Measurements from ENCODE around the gene TRAF3.

Gene TRAF3

DNA sequence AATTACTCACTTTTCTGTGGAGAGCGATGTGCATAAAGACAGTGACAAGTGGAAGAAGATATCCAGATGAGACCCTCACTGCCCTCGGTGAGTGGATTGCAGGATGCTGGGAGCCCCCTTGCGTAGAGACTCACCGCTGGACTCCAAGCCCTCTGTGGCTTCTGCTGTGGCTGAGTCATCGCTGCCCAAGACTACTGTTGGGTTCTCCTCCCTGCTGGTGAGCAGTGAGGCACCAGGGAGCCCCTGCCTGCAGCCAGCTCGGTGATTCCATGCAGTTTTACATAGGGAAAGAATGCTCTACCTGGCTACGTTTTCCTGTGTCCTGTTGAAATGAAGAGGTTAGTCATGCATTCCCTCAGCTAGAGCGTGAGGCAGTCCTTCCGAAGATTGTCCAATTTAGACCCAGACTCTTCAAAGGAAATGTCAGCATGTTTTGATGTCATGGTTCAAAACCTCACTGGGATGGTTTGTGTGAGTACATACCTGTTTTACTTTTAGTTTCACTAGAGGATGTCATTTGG, 28.2 kb downstream of the TRAF3 start:
- Mint-ChIP-seq H3K4me1 (ENCODE audit: low read depth) (peaks cover 82% of the 10 kb centered on the region), H3K9me3 (no peaks in the 10 kb centered on the region), H3K36me3 (ENCODE audit: low read depth) (peaks cover 49% of the 10 kb centered on the region)

DNA sequence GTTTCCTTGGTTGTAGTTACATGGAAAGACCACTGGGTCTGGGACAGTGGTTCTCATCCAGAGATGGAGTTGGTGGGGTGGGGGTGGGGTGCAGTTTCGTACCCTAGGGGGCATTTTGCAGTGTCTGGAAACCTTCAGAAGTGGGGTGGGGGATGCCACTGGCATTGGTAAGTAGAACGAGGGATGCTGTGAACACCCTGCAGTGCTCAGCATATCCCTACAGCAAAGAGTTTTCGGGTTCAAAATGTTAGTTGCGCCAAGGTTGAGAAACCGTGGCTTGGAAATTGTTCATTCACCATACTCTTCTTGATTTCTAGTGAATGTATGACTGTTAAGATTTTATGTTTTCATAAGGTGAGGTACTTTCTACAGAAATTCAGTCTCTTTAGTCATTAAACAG, 28.7 kb downstream of the TRAF3 start:
- Mint-ChIP-seq H3K27me3 (no peaks in the 10 kb centered on the region), H3K27ac (peak overlapping the region; percentile 99), H3K36me3 (ENCODE audit: low read depth) (peaks cover 54% of the 10 kb centered on the region), H3K4me3 (peak overlapping the region; percentile 79), H3K4me1 (ENCODE audit: low read depth) (peaks cover 84% of the 10 kb centered on the region), H3K9me3 (no peaks in the 10 kb centered on the region)

More for the DNA sequence above, 28.2 kb downstream of the TRAF3 start:
- Mint-ChIP-seq H3K27ac (peak overlapping the region; percentile 99), H3K27me3 (no peaks in the 10 kb centered on the region), H3K4me3 (peak overlapping the region; percentile 79)

DNA sequence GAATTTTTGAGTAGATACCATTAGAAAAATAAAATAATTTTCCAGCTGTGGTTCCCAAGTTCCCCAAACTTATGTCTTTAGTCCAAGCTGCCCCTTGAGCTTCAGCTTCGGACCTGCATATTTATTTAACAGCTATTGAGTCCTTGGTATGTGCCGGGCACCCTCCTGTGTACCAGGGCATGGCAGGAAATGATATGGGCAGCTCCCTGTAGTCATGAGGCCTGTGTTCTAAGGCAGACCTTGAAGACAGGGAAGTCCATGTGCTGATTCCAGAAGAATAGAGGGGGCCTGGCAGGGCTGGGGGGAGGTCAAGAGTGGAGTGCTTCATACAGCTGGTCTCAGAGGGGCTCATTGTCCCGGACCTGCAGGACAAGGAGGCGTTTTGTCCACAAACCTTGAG, 29.2 kb downstream of the TRAF3 start:
- Mint-ChIP-seq H3K36me3 (ENCODE audit: low read depth) (peaks cover 59% of the 10 kb centered on the region), H3K4me1 (ENCODE audit: low read depth) (peaks cover 86% of the 10 kb centered on the region), H3K27me3 (no peaks in the 10 kb centered on the region), H3K9me3 (no peaks in the 10 kb centered on the region), H3K27ac (peak overlapping the region; percentile 99), H3K4me3 (peak overlapping the region; percentile 79)

DNA sequence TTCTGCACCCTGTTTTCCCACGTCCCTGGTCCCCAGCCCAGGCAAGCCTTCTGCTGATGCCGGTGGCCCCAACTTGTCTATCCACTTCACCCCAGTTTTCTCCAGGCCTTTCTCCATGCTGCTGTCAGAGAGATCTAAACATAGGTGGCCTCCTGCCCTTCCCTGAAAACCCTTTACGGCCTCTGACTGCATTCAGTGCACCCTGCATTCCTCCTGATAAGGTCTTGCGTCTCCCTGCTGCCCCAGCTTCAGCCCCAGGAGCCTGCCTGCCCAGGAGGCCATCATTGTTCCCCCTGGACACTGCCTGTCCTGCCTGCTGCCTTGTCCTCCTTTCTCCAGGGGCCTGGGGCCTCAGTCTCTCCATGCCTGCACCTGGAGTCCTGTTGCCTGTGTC, 29.8 kb downstream of the TRAF3 start:
- Mint-ChIP-seq H3K4me3 (peak overlapping the region; percentile 79), H3K27me3 (no peaks in the 10 kb centered on the region), H3K4me1 (ENCODE audit: low read depth) (peaks cover 91% of the 10 kb centered on the region), H3K27ac (peak overlapping the region; percentile 99), H3K9me3 (no peaks in the 10 kb centered on the region), H3K36me3 (ENCODE audit: low read depth) (peaks cover 64% of the 10 kb centered on the region)

DNA sequence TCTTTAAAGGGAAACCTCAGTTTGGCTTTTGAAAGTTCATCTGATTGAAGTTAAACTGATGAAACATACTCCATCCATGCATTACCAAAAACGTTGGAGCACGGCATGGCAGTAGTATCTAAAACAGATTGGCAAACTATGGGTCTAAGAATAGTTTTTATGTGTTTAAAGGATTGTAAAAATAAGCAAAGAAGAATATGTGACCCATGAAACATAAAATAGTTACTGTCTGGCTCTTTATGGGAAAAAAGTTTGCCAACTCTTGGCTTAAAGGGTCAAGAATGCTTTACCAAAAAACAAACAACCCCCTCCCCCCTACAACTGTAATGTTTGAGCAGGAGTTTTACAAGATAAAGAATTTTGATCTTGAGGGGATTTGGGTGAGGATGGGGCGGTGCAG, 32.6 kb downstream of the TRAF3 start:
- peaks cover 89% of the 10 kb centered on the region for H3K4me1 Mint-ChIP-seq (ENCODE audit: low read depth)
- peaks cover 75% of the 10 kb centered on the region for H3K36me3 Mint-ChIP-seq (ENCODE audit: low read depth)
- no peak overlapping the region for H3K4me3 Mint-ChIP-seq
- no peaks in the 10 kb centered on the region for H3K27me3 Mint-ChIP-seq
- H3K9me3 Mint-ChIP-seq: no peaks in the 10 kb centered on the region
- H3K27ac Mint-ChIP-seq: peak overlapping the region; percentile 52

DNA sequence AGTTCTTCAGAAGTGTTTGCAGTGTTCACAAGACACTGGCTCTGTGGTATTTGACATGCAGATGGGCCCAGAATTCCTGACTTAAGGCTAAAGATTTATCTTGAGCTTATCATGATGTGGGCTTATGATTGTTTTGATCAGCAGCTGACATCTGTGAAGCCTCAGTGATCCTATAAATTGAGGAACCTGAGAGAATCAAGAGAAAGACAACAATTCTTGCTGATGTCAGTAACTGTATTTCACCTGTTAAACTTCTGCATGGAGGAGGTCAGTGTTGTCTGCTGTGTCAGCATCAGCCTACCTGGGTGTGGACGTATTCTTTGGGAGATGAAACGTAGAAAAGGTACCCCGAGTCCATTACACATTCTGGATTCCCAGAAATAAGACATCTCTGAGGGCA, 33.3 kb downstream of the TRAF3 start:
- Mint-ChIP-seq H3K36me3 (ENCODE audit: low read depth) (peaks cover 75% of the 10 kb centered on the region), H3K27me3 (no peaks in the 10 kb centered on the region), H3K4me1 (ENCODE audit: low read depth) (peaks cover 89% of the 10 kb centered on the region), H3K9me3 (no peaks in the 10 kb centered on the region), H3K4me3 (no peak overlapping the region), H3K27ac (no peak overlapping the region)

DNA sequence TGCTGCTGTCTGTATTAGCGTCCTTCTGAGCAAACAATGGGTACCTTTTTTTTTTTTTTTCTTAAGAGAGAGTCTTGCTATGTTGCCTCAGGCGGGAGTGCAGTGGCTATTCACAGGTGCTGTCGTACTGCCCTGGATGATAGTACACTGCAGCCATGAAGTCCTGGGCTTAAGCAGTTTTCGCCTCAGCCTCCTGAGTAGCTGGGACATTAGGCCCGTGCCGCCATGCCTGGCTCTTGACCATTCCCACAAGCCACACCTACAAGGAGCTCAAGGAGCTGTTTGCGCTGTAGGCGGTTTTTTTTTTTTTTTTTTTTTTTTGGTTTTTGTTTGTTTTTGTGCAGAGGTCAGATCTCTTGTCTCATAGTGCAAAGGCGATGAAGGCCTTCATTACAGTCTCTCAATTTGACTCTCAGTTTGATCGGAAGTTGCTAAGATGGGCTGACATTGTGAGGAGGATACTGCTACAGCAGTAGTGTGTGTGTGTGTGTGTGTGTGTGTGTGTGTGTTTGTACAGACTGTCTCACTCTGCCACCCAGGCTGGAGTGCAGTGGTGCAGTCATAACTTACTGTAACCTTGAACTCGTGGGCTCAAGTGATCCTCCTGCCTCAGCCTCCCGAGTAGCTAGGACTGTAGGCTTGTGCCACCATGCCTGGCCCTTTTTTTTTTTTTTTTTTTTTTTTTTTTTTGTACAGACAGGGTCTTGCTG, 34.2 kb downstream of the TRAF3 start:
- no peaks in the 10 kb centered on the region for H3K27me3 Mint-ChIP-seq
- no peak overlapping the region for H3K27ac Mint-ChIP-seq
- no peak overlapping the region for H3K4me3 Mint-ChIP-seq
- no peaks in the 10 kb centered on the region for H3K9me3 Mint-ChIP-seq
- H3K36me3 Mint-ChIP-seq (ENCODE audit: low read depth): peaks cover 74% of the 10 kb centered on the region
- peaks cover 86% of the 10 kb centered on the region for H3K4me1 Mint-ChIP-seq (ENCODE audit: low read depth)

DNA sequence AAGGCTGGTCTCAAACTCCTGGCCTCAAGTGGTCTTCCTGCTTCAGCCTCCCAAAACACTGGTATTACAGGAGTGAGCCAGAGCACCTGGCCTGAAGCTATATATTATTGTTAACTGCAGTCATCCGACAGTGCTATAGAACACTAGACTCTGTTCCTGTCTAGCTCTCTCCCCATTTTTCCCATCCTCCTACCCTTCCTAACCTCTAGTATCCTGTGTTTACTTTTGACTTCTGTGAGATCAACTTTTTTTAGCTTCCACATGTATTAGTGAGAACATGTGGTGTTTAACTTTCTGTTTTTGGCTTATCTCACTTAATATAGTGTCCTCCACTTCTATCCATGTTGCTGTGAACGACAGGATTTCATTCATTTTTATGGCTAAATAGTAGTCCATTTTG, 34.7 kb downstream of the TRAF3 start:
- Mint-ChIP-seq H3K27me3 (no peaks in the 10 kb centered on the region), H3K27ac (no peak overlapping the region), H3K4me3 (no peak overlapping the region), H3K4me1 (ENCODE audit: low read depth) (peaks cover 86% of the 10 kb centered on the region), H3K36me3 (ENCODE audit: low read depth) (peaks cover 77% of the 10 kb centered on the region), H3K9me3 (no peaks in the 10 kb centered on the region)

DNA sequence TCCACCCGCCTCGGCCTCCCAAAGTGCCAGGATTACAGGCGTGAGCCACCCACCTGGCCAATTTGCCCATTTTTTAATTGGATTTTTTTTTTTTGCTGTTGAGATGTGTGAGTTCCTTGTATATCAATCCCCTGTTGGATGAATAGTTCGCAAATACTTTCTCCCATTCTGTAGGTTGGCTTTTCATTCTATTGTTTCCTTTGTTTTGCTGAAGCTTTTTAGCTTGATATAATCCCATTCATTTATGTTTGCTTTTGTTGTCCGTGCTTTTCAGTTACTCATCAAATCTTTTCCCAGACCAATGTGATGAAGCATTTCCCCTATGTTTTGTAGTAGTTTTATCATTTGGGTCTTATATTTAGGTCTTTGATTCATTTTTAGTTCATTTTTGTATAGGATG, 36.4 kb downstream of the TRAF3 start:
- Mint-ChIP-seq H3K4me1 (ENCODE audit: low read depth) (peaks cover 86% of the 10 kb centered on the region), H3K9me3 (no peaks in the 10 kb centered on the region), H3K27me3 (no peaks in the 10 kb centered on the region), H3K36me3 (ENCODE audit: low read depth) (peaks cover 77% of the 10 kb centered on the region), H3K4me3 (no peak overlapping the region), H3K27ac (peak overlapping the region; percentile 71)

DNA sequence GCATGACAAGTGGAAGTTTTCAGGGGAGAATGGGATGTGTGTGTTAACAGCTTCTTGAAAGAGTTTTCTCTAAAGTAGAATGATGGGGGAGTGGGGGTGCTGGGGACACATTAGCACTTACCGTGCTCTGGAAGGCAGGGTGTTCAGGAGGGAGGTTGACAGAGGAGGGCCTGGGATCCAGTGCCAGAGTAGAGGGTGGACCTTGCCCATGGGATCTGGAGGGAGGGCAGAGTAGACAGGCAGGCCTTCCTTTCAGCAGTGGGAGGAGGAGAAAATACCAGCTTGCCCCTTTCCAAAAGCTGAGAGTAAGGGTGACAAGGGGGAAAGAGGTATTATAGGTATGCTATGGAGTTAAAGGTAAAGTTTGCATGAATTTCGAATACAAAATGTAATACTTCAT, 40.1 kb downstream of the TRAF3 start:
- peaks cover 62% of the 10 kb centered on the region for H3K36me3 Mint-ChIP-seq (ENCODE audit: low read depth)
- no peak overlapping the region for H3K4me3 Mint-ChIP-seq
- H3K27me3 Mint-ChIP-seq: no peaks in the 10 kb centered on the region
- H3K27ac Mint-ChIP-seq: peak overlapping the region; percentile 64
- H3K4me1 Mint-ChIP-seq (ENCODE audit: low read depth): peaks cover 89% of the 10 kb centered on the region
- H3K9me3 Mint-ChIP-seq: no peaks in the 10 kb centered on the region

DNA sequence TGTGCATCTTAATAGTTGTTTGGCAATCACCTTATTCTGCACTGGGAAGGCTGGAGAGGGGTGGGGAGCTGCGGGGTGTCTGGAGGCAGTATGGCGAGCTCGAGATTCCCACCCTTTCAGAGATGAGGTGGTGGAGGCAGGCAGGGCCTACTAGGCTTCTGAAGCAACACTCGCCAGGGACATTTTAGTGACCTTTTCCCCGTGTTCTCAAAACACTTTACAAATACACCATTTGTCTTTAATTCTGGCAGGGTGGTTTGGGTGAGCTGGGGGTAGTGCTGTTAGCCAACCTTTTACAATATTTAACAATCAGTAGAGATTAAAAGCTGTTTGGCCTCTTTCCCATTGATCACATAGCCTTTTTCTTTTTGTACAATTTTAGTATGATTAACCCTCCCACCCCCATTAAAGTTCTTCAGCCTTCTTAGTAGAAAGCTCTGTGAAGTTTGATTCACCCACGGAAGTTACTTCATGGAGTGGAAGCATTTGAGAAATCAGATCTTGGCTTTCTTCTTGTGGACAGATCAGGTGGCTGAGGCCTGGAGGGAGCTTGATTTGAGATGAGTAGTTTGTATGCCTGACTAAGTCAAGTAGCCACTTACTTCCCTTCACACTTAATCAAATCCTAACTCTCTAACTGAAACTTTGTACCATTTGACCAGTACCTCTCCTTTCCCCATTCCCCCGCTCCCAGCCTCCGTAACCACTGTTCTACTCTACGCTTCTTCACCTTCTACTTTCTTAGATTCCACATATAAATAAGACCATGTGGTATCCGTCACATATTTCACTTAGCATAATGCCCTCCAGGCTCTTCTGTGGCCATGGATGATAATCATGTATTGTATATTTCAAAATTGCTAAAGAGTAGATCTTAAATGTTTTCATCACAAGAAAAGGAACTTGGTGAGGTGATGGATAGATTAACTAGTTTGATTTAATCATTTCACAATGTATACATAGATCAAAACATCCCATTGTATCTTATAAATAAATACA, 41.0 kb downstream of the TRAF3 start:
- Mint-ChIP-seq H3K4me3 (peak overlapping the region; percentile 7), H3K4me1 (ENCODE audit: low read depth) (peaks cover 91% of the 10 kb centered on the region), H3K36me3 (ENCODE audit: low read depth) (peaks cover 59% of the 10 kb centered on the region), H3K27me3 (no peaks in the 10 kb centered on the region), H3K9me3 (no peaks in the 10 kb centered on the region), H3K27ac (peak overlapping the region; percentile 84)

DNA sequence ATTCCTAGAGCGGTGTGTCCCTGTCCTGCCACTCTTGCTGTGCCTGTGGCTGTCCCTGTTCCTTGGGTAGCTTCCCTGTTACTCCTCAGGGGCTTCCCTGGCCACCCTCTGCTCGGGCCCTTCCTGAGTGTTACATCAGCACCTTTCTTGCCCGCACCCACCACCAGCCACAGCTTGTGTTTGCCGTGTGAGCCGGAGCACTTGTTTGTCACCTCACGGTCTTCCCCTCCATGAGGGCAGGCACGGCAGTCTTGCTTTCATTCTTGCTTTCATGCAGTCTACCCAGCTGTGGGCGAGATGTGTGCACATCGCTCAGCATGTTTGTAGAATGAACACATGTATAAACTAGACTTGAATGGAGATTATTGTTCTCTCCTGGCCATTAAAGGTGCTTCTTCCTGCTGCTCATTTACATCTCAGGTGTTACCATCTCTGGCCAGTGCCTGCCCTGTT, 42.0 kb downstream of the TRAF3 start:
- Mint-ChIP-seq H3K4me1 (ENCODE audit: low read depth) (peaks cover 90% of the 10 kb centered on the region), H3K27me3 (no peaks in the 10 kb centered on the region), H3K36me3 (ENCODE audit: low read depth) (peaks cover 50% of the 10 kb centered on the region), H3K9me3 (no peaks in the 10 kb centered on the region), H3K4me3 (peak overlapping the region; percentile 74), H3K27ac (peak overlapping the region; percentile 95)

DNA sequence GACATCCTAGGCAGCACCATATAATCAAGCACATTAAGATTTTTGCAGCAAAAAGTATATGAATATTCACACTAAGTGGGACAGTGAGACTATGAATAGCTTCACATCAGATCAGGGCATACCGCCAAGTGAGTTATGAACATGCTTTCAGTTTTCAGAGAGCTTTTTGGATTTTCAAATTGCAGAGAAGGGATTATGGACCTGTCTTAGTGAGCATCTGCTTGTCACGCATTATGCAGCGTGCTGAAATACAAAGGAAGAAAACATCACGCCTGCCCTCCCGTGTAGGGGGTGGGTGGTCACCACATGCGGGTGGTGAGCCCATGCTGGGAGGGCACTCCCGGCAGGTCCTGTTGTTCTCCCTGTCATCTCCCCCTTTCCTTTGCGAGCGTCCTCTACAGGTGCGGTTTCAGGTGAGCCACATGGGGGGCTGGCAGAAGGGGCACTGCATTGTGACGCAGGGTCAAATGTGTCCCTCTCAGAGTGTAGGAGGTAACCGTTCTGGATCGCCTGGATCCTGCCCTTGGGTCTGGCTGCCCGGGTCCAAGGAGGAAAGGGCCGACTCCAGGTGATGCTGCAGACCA, 42.6 kb downstream of the TRAF3 start:
- H3K4me3 Mint-ChIP-seq: peak overlapping the region; percentile 74
- no peaks in the 10 kb centered on the region for H3K27me3 Mint-ChIP-seq
- no peaks in the 10 kb centered on the region for H3K9me3 Mint-ChIP-seq
- peaks cover 44% of the 10 kb centered on the region for H3K36me3 Mint-ChIP-seq (ENCODE audit: low read depth)
- H3K27ac Mint-ChIP-seq: peak overlapping the region; percentile 95
- peaks cover 91% of the 10 kb centered on the region for H3K4me1 Mint-ChIP-seq (ENCODE audit: low read depth)

DNA sequence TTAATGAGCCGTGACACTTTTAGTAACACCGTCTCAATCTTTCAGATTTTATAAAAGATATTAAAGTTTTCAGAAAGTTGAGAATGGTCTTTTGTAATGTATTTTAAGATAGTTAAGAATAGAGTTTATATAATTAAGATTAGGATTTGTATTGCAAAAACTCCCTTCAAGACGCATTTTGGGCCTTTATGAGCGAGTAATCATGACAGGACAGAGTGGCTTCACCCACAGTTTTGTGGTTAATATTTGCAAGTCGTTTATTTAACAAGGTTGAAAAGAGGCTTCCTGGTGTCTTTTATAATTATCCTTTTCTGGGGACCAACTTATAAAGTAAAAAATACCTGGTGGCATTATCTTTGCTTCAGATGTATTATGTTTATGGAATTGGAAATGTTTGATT, 44.0 kb downstream of the TRAF3 start:
- H3K36me3 Mint-ChIP-seq (ENCODE audit: low read depth): peaks cover 36% of the 10 kb centered on the region
- H3K27me3 Mint-ChIP-seq: no peaks in the 10 kb centered on the region
- peak overlapping the region; percentile 61 for H3K4me3 Mint-ChIP-seq
- H3K9me3 Mint-ChIP-seq: no peaks in the 10 kb centered on the region
- H3K4me1 Mint-ChIP-seq (ENCODE audit: low read depth): peaks cover 95% of the 10 kb centered on the region
- peak overlapping the region; percentile 88 for H3K27ac Mint-ChIP-seq

All from stimulated activated naive CD8-positive, alpha-beta T cell treated with anti-CD3 and anti-CD28 coated beads, Interleukin-15, Interleukin-2, amounts not matched to agents 100 ng/mL and 50 ng/mL, for 24 hours (primary cell).